GM21447 (cell line): ENCODE measurements around the gene DNAH8.
"Not testable (repeated sequence)": the region's sequence is repeated elsewhere in the genome, so short reads cannot be mapped to it uniquely, and the experiment has no call there.

Experiments used
- ATAC-seq: cut with Tn5 transposase; IDR thresholded peaks from one replicate; pipeline ENCODE4 v1.9.1; 2021; ENCODE audit not compliant: unreplicated experiment

Gene DNAH8

GRCh38 chr6:38715016-38715689 is at the start of gene DNAH8:
Gene DNAH8, plus strand, starts transcription at chr6:38715311. Its CDS starts 7,499 bp downstream, at chr6:38722810.
- no peak for ATAC-seq

GRCh38 chr6:38671885-38672467 is 43.1 kb upstream of the DNAH8 start:
- peak; percentile 74 for ATAC-seq

GRCh38 chr6:38673397-38674165 is 41.5 kb upstream of the DNAH8 start:
- no peak for ATAC-seq

GRCh38 chr6:38676236-38676973 is 38.7 kb upstream of the DNAH8 start:
- peak; percentile 39 for ATAC-seq

- ATAC-seq, result peak; percentile 37
Measured at GRCh38 chr6:38676974-38677544, 38.1 kb upstream of the DNAH8 start.

- no peak for ATAC-seq
Measured at GRCh38 chr6:38678178-38678760, 36.8 kb upstream of the DNAH8 start.

GRCh38 chr6:38679668-38680067 is 35.4 kb upstream of the DNAH8 start:
- ATAC-seq, result no peak

GRCh38 chr6:38681850-38682249 is 33.3 kb upstream of the DNAH8 start:
- ATAC-seq, result no peak

- ATAC-seq, result no peak
Measured at GRCh38 chr6:38684237-38684636, 30.9 kb upstream of the DNAH8 start.

- ATAC-seq, result no peak
Measured at GRCh38 chr6:38684904-38685303, 30.2 kb upstream of the DNAH8 start.

GRCh38 chr6:38686270-38687042 is 28.7 kb upstream of the DNAH8 start:
- ATAC-seq, result no peak

GRCh38 chr6:38687043-38687353 is 28.1 kb upstream of the DNAH8 start:
- ATAC-seq, result no peak

GRCh38 chr6:38687549-38687948 is 27.6 kb upstream of the DNAH8 start:
- ATAC-seq, result no peak

- ATAC-seq, result no peak
Measured at GRCh38 chr6:38688579-38689087, 26.5 kb upstream of the DNAH8 start.

- no peak for ATAC-seq
Measured at GRCh38 chr6:38695227-38695900, 19.7 kb upstream of the DNAH8 start.

GRCh38 chr6:38695933-38696332 is 19.2 kb upstream of the DNAH8 start:
- no peak for ATAC-seq

- ATAC-seq, result no peak
Measured at GRCh38 chr6:38696345-38696744, 18.8 kb upstream of the DNAH8 start.

- ATAC-seq, result no peak
Measured at GRCh38 chr6:38697846-38698245, 17.3 kb upstream of the DNAH8 start.

GRCh38 chr6:38699702-38700101 is 15.4 kb upstream of the DNAH8 start:
- ATAC-seq, result not testable (repeated sequence)
